ENCODE data around the gene DMD.

DMD gene

GRCh38 chrX:31563792-31564191, 1647.6 kb downstream of the DMD start:
- no peaks in the 10 kb centered on the region for H3K4me1 ChIP-seq (ENCODE audit: control insufficient read depth, insufficient read depth, low read length, poor library complexity, severe bottlenecking)
- DNase-seq = no peak
- H3K4me3 ChIP-seq (ENCODE audit: insufficient read depth, low read depth, low read length, poor library complexity, severe bottlenecking) = no peak overlapping the region
- no peaks in the 10 kb centered on the region for H3K9me3 ChIP-seq (ENCODE audit: control insufficient read depth, low read length)
- H3K36me3 ChIP-seq (ENCODE audit: control insufficient read depth, insufficient read depth, low read length) = no peaks in the 10 kb centered on the region
- H3K27me3 ChIP-seq (replicated peaks; ENCODE audit: control insufficient read depth, insufficient read depth, low read length, poor library complexity, severe bottlenecking) = no peaks in the 10 kb centered on the region
- H3K27ac ChIP-seq (ENCODE audit: insufficient read depth, low read length, poor library complexity, severe bottlenecking) = no peak overlapping the region

GRCh38 chrX:31555506-31555905, 1655.8 kb downstream of the DMD start:
- no peak for DNase-seq
- no peak overlapping the region for H3K27ac ChIP-seq (ENCODE audit: insufficient read depth, low read length, poor library complexity, severe bottlenecking)
- H3K4me1 ChIP-seq (ENCODE audit: control insufficient read depth, insufficient read depth, low read length, poor library complexity, severe bottlenecking) = no peaks in the 10 kb centered on the region

GRCh38 chrX:31551913-31552312, 1659.4 kb downstream of the DMD start:
- DNase-seq = no peak
- Histone ChIP-seq H3K36me3 (ENCODE audit: control insufficient read depth, insufficient read depth, low read length) (no peaks in the 10 kb centered on the region), H3K4me3 (ENCODE audit: insufficient read depth, low read depth, low read length, poor library complexity, severe bottlenecking) (no peak overlapping the region), H3K27ac (ENCODE audit: insufficient read depth, low read length, poor library complexity, severe bottlenecking) (no peak overlapping the region), H3K9me3 (ENCODE audit: control insufficient read depth, low read length) (no peaks in the 10 kb centered on the region), H3K4me1 (ENCODE audit: control insufficient read depth, insufficient read depth, low read length, poor library complexity, severe bottlenecking) (no peaks in the 10 kb centered on the region), H3K27me3 (replicated peaks; ENCODE audit: control insufficient read depth, insufficient read depth, low read length, poor library complexity, severe bottlenecking) (no peaks in the 10 kb centered on the region)

More at GRCh38 chrX:31555506-31555905, 1655.8 kb downstream of the DMD start:
- no peaks in the 10 kb centered on the region for H3K36me3 ChIP-seq (ENCODE audit: control insufficient read depth, insufficient read depth, low read length)
- H3K27me3 ChIP-seq (replicated peaks; ENCODE audit: control insufficient read depth, insufficient read depth, low read length, poor library complexity, severe bottlenecking) = no peaks in the 10 kb centered on the region
- H3K9me3 ChIP-seq (ENCODE audit: control insufficient read depth, low read length) = no peaks in the 10 kb centered on the region
- no peak overlapping the region for H3K4me3 ChIP-seq (ENCODE audit: insufficient read depth, low read depth, low read length, poor library complexity, severe bottlenecking)

GRCh38 chrX:31550158-31550557, 1661.2 kb downstream of the DMD start:
- H3K4me3 ChIP-seq (ENCODE audit: insufficient read depth, low read depth, low read length, poor library complexity, severe bottlenecking) = no peak overlapping the region
- no peaks in the 10 kb centered on the region for H3K27me3 ChIP-seq (replicated peaks; ENCODE audit: control insufficient read depth, insufficient read depth, low read length, poor library complexity, severe bottlenecking)
- H3K36me3 ChIP-seq (ENCODE audit: control insufficient read depth, insufficient read depth, low read length) = no peaks in the 10 kb centered on the region
- no peaks in the 10 kb centered on the region for H3K4me1 ChIP-seq (ENCODE audit: control insufficient read depth, insufficient read depth, low read length, poor library complexity, severe bottlenecking)
- no peak for DNase-seq
- no peak overlapping the region for H3K27ac ChIP-seq (ENCODE audit: insufficient read depth, low read length, poor library complexity, severe bottlenecking)
- no peaks in the 10 kb centered on the region for H3K9me3 ChIP-seq (ENCODE audit: control insufficient read depth, low read length)

GRCh38 chrX:31547816-31548215, 1663.5 kb downstream of the DMD start:
- no peaks in the 10 kb centered on the region for H3K4me1 ChIP-seq (ENCODE audit: control insufficient read depth, insufficient read depth, low read length, poor library complexity, severe bottlenecking)
- H3K27ac ChIP-seq (ENCODE audit: insufficient read depth, low read length, poor library complexity, severe bottlenecking) = no peak overlapping the region
- no peak for DNase-seq
- H3K4me3 ChIP-seq (ENCODE audit: insufficient read depth, low read depth, low read length, poor library complexity, severe bottlenecking) = no peak overlapping the region
- H3K27me3 ChIP-seq (replicated peaks; ENCODE audit: control insufficient read depth, insufficient read depth, low read length, poor library complexity, severe bottlenecking) = no peaks in the 10 kb centered on the region
- H3K36me3 ChIP-seq (ENCODE audit: control insufficient read depth, insufficient read depth, low read length) = no peaks in the 10 kb centered on the region
- H3K9me3 ChIP-seq (ENCODE audit: control insufficient read depth, low read length) = no peaks in the 10 kb centered on the region

- Histone ChIP-seq H3K27me3 (replicated peaks; ENCODE audit: control insufficient read depth, insufficient read depth, low read length, poor library complexity, severe bottlenecking) (no peaks in the 10 kb centered on the region), H3K27ac (ENCODE audit: insufficient read depth, low read length, poor library complexity, severe bottlenecking) (no peak overlapping the region), H3K4me1 (ENCODE audit: control insufficient read depth, insufficient read depth, low read length, poor library complexity, severe bottlenecking) (no peaks in the 10 kb centered on the region), H3K36me3 (ENCODE audit: control insufficient read depth, insufficient read depth, low read length) (no peaks in the 10 kb centered on the region), H3K4me3 (ENCODE audit: insufficient read depth, low read depth, low read length, poor library complexity, severe bottlenecking) (no peak overlapping the region), H3K9me3 (ENCODE audit: control insufficient read depth, low read length) (no peaks in the 10 kb centered on the region)
- no peak for DNase-seq
Measured at GRCh38 chrX:31547416-31547815, 1663.9 kb downstream of the DMD start.

GRCh38 chrX:31546126-31546525, 1665.2 kb downstream of the DMD start:
- Histone ChIP-seq H3K36me3 (ENCODE audit: control insufficient read depth, insufficient read depth, low read length) (no peaks in the 10 kb centered on the region), H3K27me3 (replicated peaks; ENCODE audit: control insufficient read depth, insufficient read depth, low read length, poor library complexity, severe bottlenecking) (no peaks in the 10 kb centered on the region), H3K4me1 (ENCODE audit: control insufficient read depth, insufficient read depth, low read length, poor library complexity, severe bottlenecking) (no peaks in the 10 kb centered on the region), H3K4me3 (ENCODE audit: insufficient read depth, low read depth, low read length, poor library complexity, severe bottlenecking) (no peak overlapping the region), H3K27ac (ENCODE audit: insufficient read depth, low read length, poor library complexity, severe bottlenecking) (no peak overlapping the region), H3K9me3 (ENCODE audit: control insufficient read depth, low read length) (no peaks in the 10 kb centered on the region)
- DNase-seq = no peak

GRCh38 chrX:31545726-31546125, 1665.6 kb downstream of the DMD start:
- Histone ChIP-seq H3K36me3 (ENCODE audit: control insufficient read depth, insufficient read depth, low read length) (no peaks in the 10 kb centered on the region), H3K9me3 (ENCODE audit: control insufficient read depth, low read length) (no peaks in the 10 kb centered on the region), H3K27ac (ENCODE audit: insufficient read depth, low read length, poor library complexity, severe bottlenecking) (no peak overlapping the region), H3K4me1 (ENCODE audit: control insufficient read depth, insufficient read depth, low read length, poor library complexity, severe bottlenecking) (no peaks in the 10 kb centered on the region), H3K27me3 (replicated peaks; ENCODE audit: control insufficient read depth, insufficient read depth, low read length, poor library complexity, severe bottlenecking) (no peaks in the 10 kb centered on the region), H3K4me3 (ENCODE audit: insufficient read depth, low read depth, low read length, poor library complexity, severe bottlenecking) (no peak overlapping the region)
- no peak for DNase-seq

- no peaks in the 10 kb centered on the region for H3K27me3 ChIP-seq (replicated peaks; ENCODE audit: control insufficient read depth, insufficient read depth, low read length, poor library complexity, severe bottlenecking)
- no peaks in the 10 kb centered on the region for H3K4me1 ChIP-seq (ENCODE audit: control insufficient read depth, insufficient read depth, low read length, poor library complexity, severe bottlenecking)
- H3K27ac ChIP-seq (ENCODE audit: insufficient read depth, low read length, poor library complexity, severe bottlenecking) = no peak overlapping the region
- no peak for DNase-seq
- H3K36me3 ChIP-seq (ENCODE audit: control insufficient read depth, insufficient read depth, low read length) = no peaks in the 10 kb centered on the region
- H3K9me3 ChIP-seq (ENCODE audit: control insufficient read depth, low read length) = no peaks in the 10 kb centered on the region
- no peak overlapping the region for H3K4me3 ChIP-seq (ENCODE audit: insufficient read depth, low read depth, low read length, poor library complexity, severe bottlenecking)
Measured at GRCh38 chrX:31545191-31545590, 1666.2 kb downstream of the DMD start.

GRCh38 chrX:31543634-31544033, 1667.7 kb downstream of the DMD start:
- no peak for DNase-seq
- no peaks in the 10 kb centered on the region for H3K9me3 ChIP-seq (ENCODE audit: control insufficient read depth, low read length)
- no peaks in the 10 kb centered on the region for H3K4me1 ChIP-seq (ENCODE audit: control insufficient read depth, insufficient read depth, low read length, poor library complexity, severe bottlenecking)
- no peaks in the 10 kb centered on the region for H3K36me3 ChIP-seq (ENCODE audit: control insufficient read depth, insufficient read depth, low read length)
- H3K27ac ChIP-seq (ENCODE audit: insufficient read depth, low read length, poor library complexity, severe bottlenecking) = no peak overlapping the region
- H3K27me3 ChIP-seq (replicated peaks; ENCODE audit: control insufficient read depth, insufficient read depth, low read length, poor library complexity, severe bottlenecking) = no peaks in the 10 kb centered on the region
- H3K4me3 ChIP-seq (ENCODE audit: insufficient read depth, low read depth, low read length, poor library complexity, severe bottlenecking) = no peak overlapping the region

- Histone ChIP-seq H3K9me3 (ENCODE audit: control insufficient read depth, low read length) (no peaks in the 10 kb centered on the region), H3K36me3 (ENCODE audit: control insufficient read depth, insufficient read depth, low read length) (no peaks in the 10 kb centered on the region), H3K4me3 (ENCODE audit: insufficient read depth, low read depth, low read length, poor library complexity, severe bottlenecking) (no peak overlapping the region), H3K27me3 (replicated peaks; ENCODE audit: control insufficient read depth, insufficient read depth, low read length, poor library complexity, severe bottlenecking) (no peaks in the 10 kb centered on the region), H3K4me1 (ENCODE audit: control insufficient read depth, insufficient read depth, low read length, poor library complexity, severe bottlenecking) (no peaks in the 10 kb centered on the region), H3K27ac (ENCODE audit: insufficient read depth, low read length, poor library complexity, severe bottlenecking) (no peak overlapping the region)
- no peak for DNase-seq
Measured at GRCh38 chrX:31542566-31542965, 1668.8 kb downstream of the DMD start.
